HepG2 (cell line): Measurements from ENCODE around the gene ANKRD10. TPM values are rescaled to one million over a fixed set of nuclear protein-coding genes. Genes with fewer than 3 reads are reported as not detected.

ENCODE experiments used
- ATAC-seq: fragments of 200-7000 bp; cut with Tn5 transposase; 3 replicates; pipeline ENCODE4 v1.9.1; 2020; ENCODE audit warnings: mild to moderate bottlenecking, moderate library complexity
- BruUV-seq: library from RNA; stranded (reverse); fragments of 400-500 nt; replicated peaks from 2 replicates; lab custom pipeline; 2021; lab: Mats Ljungman, UMichigan
- CTCF ChIA-PET: fragments of 300-600 bp; formaldehyde crosslinking; extraction: SDS; loops from one replicate; lab custom pipeline; 2021; ENCODE audit warnings: low total read pairs, inconsistent platforms, low intra/inter-chr PET ratio; lab: Yijun Ruan, JAX
- POLR2A ChIA-PET: fragments of 350-600 bp; sonication (Branson Sonifier 250); formaldehyde crosslinking; loops from one replicate; lab custom pipeline; 2020; ENCODE audit warnings: antibody characterized with exemption, inconsistent platforms; lab: Yijun Ruan, JAX
- DNase-seq: peaks from one replicate; pipeline ENCODE4 v3.0.0-alpha.2; 2015; ENCODE audit warnings: low spot score
- FAIRE-seq: peaks from 3 replicates; lab custom pipeline; 2011; peaks lifted over from hg19 to GRCh38; lab: Jason Lieb, UNC
- H2AFZ ChIP-seq: one replicate; pipeline ENCODE4 v1.6.1; 2011; ENCODE audit warnings: low read length, inconsistent platforms
- H3K27ac ChIP-seq: fragments of 300-600 bp; 3 replicates; pipeline ENCODE4 v1.8.0; 2011; ENCODE audit warnings: mixed run types, mild to moderate bottlenecking, mixed read lengths, low read length, inconsistent platforms; ENCODE audit not compliant: insufficient read depth; ENCODE audit errors: extremely low read length
- H3K27me3 ChIP-seq, 2 experiments: fragments of 200-600 bp in 1 of 2; 2 replicates in 1 of 2; 3 replicates in 1 of 2; pipeline versions ENCODE4 v1.6.0 to v1.8.0; 2011; ENCODE audit warnings: low read length in 2 of 2, mild to moderate bottlenecking in 2 of 2, moderate library complexity in 2 of 2, inconsistent platforms in 1 of 2; ENCODE audit not compliant: insufficient read depth in 2 of 2, control insufficient read depth in 1 of 2
- H3K36me3 ChIP-seq, 2 experiments: fragments of 200-600 bp in 1 of 2; replicated peaks in 1 of 2; 2 replicates in 1 of 2; 3 replicates in 1 of 2; pipeline versions ENCODE4 v1.5.1 to v1.8.0; 2011; ENCODE audit warnings: low read length in 2 of 2, inconsistent platforms in 1 of 2; ENCODE audit not compliant: insufficient read depth in 2 of 2, control insufficient read depth in 1 of 2
- H3K4me1 ChIP-seq: 2 replicates; pipeline ENCODE4 v1.5.1; 2012; ENCODE audit warnings: low read length, inconsistent platforms; ENCODE audit not compliant: insufficient read depth
- H3K4me2 ChIP-seq: 2 replicates; pipeline ENCODE4 v1.6.0; 2011; ENCODE audit warnings: low read depth, low read length, inconsistent platforms
- H3K4me3 ChIP-seq, 3 experiments: fragments of 200-600 bp in 1 of 3; sonication (generic), shearing (Covaris generic) in 1 of 3; replicated peaks in 1 of 3; 2 replicates each; pipeline ENCODE4 v1.5.1; 2011 to 2016; ENCODE audit warnings: low read length in 3 of 3, inconsistent platforms in 2 of 3, low read depth in 2 of 3, mild to moderate bottlenecking in 2 of 3, control low read depth in 1 of 3, mixed read lengths in 1 of 3; ENCODE audit not compliant: insufficient read depth in 1 of 3
- H3K79me2 ChIP-seq: one replicate; pipeline ENCODE4 v1.6.1; 2011; ENCODE audit warnings: low read length, inconsistent platforms; ENCODE audit not compliant: insufficient read depth
- H3K9ac ChIP-seq: 2 replicates; pipeline ENCODE4 v1.6.0; 2011; ENCODE audit warnings: mild to moderate bottlenecking, low read depth, low read length, inconsistent platforms; ENCODE audit not compliant: insufficient read depth
- H3K9me3 ChIP-seq: 2 replicates; pipeline ENCODE4 v1.5.1; 2012; ENCODE audit warnings: mild to moderate bottlenecking, low read length
- H4K20me1 ChIP-seq: 2 replicates; pipeline ENCODE4 v1.6.0; 2011; ENCODE audit warnings: inconsistent platforms, mild to moderate bottlenecking, low read length, moderate library complexity; ENCODE audit not compliant: insufficient read depth
- AKAP8 ChIP-seq: sonication (generic); formaldehyde crosslinking; IDR thresholded peaks from 2 replicates; pipeline ENCODE4 v1.5.1; 2020; ENCODE audit warnings: mild to moderate bottlenecking, missing genetic modification reagents
- HOXA3 ChIP-seq: sonication (generic); formaldehyde crosslinking; IDR thresholded peaks from 2 replicates; pipeline ENCODE4 v1.5.0; 2020; ENCODE audit warnings: missing genetic modification reagents
- REXO4 ChIP-seq: sonication (generic); formaldehyde crosslinking; IDR thresholded peaks from 2 replicates; pipeline ENCODE4 v1.8.0; 2022; ENCODE audit warnings: missing genetic modification reagents, mild to moderate bottlenecking, borderline replicate concordance
- ZSCAN29 ChIP-seq: sonication (generic); formaldehyde crosslinking; conservative IDR thresholded peaks from 2 replicates; pipeline ENCODE4 v1.4.0; 2020; ENCODE audit warnings: mild to moderate bottlenecking, missing genetic modification reagents
- WGBS: methylation state at CpG from one replicate; pipeline ENCODE4 v1.1.6; 2017; ENCODE audit warnings: low lambda C conversion rate; 5-methylcytosine and 5-hydroxymethylcytosine counted together
- in situ Hi-C: cut with HindIII; loops from 2 replicates; pipeline ENCODE4 v1.10.0; 2017; ENCODE audit warnings: low pct_unique_long_range_greater_than_20kb; ENCODE audit not compliant: extremely low pct_ligation_motif_present
- intact Hi-C: fragments of 100-400 bp; cut with micrococcal nuclease; formaldehyde crosslinking; loops from one replicate; pipeline ENCODE4 v1.10.0; 2022; ENCODE audit not compliant: unreplicated experiment
- polyA plus RNA-seq, 8 experiments: library from polyadenylated mRNA; depleted of rRNA in 3 of 8; stranded (reverse) in 7 of 8; unstranded in 1 of 8; fragments of >200 nt; fragmentation: Illumina TruSeq in 4 of 8; extraction: Trizol in 4 of 8; gene quantifications; 2 replicates each; pipeline versions ENCODE4 v1.2.1 to v1.2.3, GENCODE V29; 2011 to 2016; ENCODE audit warnings: low read depth in 4 of 8, missing spikeins in 1 of 8, mixed read lengths in 1 of 8; ENCODE audit not compliant: insufficient read depth in 1 of 8
- total RNA-seq, 5 experiments: library from RNA; depleted of rRNA; stranded (reverse); fragments of >200 nt; fragmentation: Illumina TruSeq; extraction: Trizol; gene quantifications; 2 replicates each; pipeline ENCODE4 v1.2.3, GENCODE V29; 2016; ENCODE audit warnings: low read depth in 1 of 5
- TF ChIP-seq, protein P1 (sequence below): sonication (generic); formaldehyde crosslinking; IDR thresholded peaks from 2 replicates; pipeline ENCODE4 v1.4.0; 2020; ENCODE audit warnings: mild to moderate bottlenecking, missing genetic modification reagents
- TF ChIP-seq, protein P2 (sequence below): sonication (generic); formaldehyde crosslinking; IDR thresholded peaks from 2 replicates; pipeline ENCODE4 v1.8.1; 2023; ENCODE audit warnings: mild to moderate bottlenecking, inconsistent platforms, moderate library complexity, missing genetic modification reagents, borderline replicate concordance
- TF ChIP-seq, protein P3 (sequence below): sonication (generic); formaldehyde crosslinking; IDR thresholded peaks from 2 replicates; pipeline ENCODE4 v1.4.0; 2020; ENCODE audit warnings: mild to moderate bottlenecking, missing genetic modification reagents
- TF ChIP-seq, protein P4 (sequence below): sonication (generic); formaldehyde crosslinking; IDR thresholded peaks from 2 replicates; pipeline ENCODE4 v1.4.0; 2020; ENCODE audit warnings: missing genetic modification reagents, mild to moderate bottlenecking, borderline replicate concordance
- TF ChIP-seq, protein P5 (sequence below): sonication (generic); formaldehyde crosslinking; IDR thresholded peaks from 2 replicates; pipeline ENCODE4 v1.4.0; 2020; ENCODE audit warnings: missing genetic modification reagents
- TF ChIP-seq, protein P6 (sequence below): sonication (generic); formaldehyde crosslinking; IDR thresholded peaks from 2 replicates; pipeline ENCODE4 v1.8.0; 2022; ENCODE audit warnings: missing genetic modification reagents, mild to moderate bottlenecking, borderline replicate concordance

Gene ANKRD10
- total and polyA plus RNA-seq, 2 of the 13 experiments (the other 11 are each of a cell fraction or from before 2014, with no cell fraction given) = 108 to 115 TPM

DNA sequence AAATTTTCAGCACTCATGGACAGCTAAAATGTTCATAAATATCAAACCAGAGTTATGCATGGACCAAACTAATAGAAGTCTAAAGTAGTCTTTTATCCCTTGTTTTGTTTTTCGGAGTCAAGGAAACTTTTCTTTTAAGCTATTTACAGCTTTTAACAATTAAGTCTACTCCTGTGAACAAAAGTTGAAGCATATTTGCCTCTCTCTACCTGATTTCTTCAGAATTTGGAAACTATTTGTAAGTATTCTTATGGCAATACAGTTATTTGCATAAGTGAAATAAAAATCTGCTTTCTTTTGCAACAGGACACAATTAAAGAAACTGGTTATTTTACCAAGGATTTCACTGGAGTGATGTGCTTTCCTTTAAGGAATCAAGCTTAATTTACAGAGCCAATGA lies 47.1 kb upstream of the ANKRD10 start:
- intact Hi-C loops (no loop called here), in situ Hi-C loops (no loop called here)
- Histone ChIP-seq H3K36me3 (no peaks in the 10 kb centered on the region), H3K79me2 (no peaks in the 10 kb centered on the region), H3K27ac (no peak overlapping the region), H3K9me3 (no peaks in the 10 kb centered on the region), H3K9ac (no peak overlapping the region), H2AFZ (no peak overlapping the region), H4K20me1 (no peaks in the 10 kb centered on the region), H3K27me3 (no peaks in the 10 kb centered on the region; a peak in 1 of 5 replicates), H3K4me1 (peaks cover 10% of the 10 kb centered on the region; the same call in 1 of the 2 replicates), H3K4me3 (no peak overlapping the region), H3K4me2 (no peak overlapping the region)
- no peak for FAIRE-seq
- WGBS = 97% methylated on average over 1 of the region's 1 CpG
- POLR2A ChIA-PET = no interaction called here
- CTCF ChIA-PET = no interaction called here
- no peak for ATAC-seq
- no TSS peak for BruUV-seq
- no peak for DNase-seq
- TF ChIP-seq, protein P1, sequence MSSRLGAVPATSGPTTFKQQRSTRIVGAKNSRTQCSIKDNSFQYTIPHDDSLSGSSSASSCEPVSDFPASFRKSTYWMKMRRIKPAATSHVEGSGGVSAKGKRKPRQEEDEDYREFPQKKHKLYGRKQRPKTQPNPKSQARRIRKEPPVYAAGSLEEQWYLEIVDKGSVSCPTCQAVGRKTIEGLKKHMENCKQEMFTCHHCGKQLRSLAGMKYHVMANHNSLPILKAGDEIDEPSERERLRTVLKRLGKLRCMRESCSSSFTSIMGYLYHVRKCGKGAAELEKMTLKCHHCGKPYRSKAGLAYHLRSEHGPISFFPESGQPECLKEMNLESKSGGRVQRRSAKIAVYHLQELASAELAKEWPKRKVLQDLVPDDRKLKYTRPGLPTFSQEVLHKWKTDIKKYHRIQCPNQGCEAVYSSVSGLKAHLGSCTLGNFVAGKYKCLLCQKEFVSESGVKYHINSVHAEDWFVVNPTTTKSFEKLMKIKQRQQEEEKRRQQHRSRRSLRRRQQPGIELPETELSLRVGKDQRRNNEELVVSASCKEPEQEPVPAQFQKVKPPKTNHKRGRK (CRISPR knock-in tag) = no peak
- TF ChIP-seq, protein P2, sequence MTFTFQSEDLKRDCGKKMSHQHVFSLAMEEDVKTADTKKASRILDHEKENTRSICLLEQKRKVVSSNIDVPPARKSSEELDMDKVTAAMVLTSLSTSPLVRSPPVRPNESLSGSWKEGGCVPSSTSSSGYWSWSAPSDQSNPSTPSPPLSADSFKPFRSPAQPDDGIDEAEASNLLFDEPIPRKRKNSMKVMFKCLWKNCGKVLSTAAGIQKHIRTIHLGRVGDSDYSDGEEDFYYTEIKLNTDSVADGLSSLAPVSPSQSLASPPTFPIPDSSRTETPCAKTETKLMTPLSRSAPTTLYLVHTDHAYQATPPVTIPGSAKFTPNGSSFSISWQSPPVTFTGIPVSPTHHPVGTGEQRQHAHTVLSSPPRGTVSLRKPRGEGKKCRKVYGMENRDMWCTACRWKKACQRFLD (CRISPR knock-in tag) = no peak
- no peak for TF ChIP-seq HOXA3 (CRISPR knock-in tag)
- TF ChIP-seq, protein P3, sequence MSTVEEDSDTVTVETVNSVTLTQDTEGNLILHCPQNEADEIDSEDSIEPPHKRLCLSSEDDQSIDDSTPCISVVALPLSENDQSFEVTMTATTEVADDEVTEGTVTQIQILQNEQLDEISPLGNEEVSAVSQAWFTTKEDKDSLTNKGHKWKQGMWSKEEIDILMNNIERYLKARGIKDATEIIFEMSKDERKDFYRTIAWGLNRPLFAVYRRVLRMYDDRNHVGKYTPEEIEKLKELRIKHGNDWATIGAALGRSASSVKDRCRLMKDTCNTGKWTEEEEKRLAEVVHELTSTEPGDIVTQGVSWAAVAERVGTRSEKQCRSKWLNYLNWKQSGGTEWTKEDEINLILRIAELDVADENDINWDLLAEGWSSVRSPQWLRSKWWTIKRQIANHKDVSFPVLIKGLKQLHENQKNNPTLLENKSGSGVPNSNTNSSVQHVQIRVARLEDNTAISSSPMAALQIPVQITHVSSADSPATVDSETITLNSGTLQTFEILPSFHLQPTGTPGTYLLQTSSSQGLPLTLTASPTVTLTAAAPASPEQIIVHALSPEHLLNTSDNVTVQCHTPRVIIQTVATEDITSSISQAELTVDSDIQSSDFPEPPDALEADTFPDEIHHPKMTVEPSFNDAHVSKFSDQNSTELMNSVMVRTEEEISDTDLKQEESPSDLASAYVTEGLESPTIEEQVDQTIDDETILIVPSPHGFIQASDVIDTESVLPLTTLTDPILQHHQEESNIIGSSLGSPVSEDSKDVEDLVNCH = no peak
- TF ChIP-seq AKAP8 (CRISPR knock-in tag) = no peak
- TF ChIP-seq, protein P4, sequence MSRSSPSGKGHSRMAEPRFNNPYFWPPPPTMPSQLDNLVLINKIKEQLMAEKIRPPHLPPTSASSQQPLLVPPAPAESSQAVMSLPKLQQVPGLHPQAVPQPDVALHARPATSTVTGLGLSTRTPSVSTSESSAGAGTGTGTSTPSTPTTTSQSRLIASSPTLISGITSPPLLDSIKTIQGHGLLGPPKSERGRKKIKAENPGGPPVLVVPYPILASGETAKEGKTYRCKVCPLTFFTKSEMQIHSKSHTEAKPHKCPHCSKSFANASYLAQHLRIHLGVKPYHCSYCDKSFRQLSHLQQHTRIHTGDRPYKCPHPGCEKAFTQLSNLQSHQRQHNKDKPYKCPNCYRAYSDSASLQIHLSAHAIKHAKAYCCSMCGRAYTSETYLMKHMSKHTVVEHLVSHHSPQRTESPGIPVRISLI = no peak
- TF ChIP-seq REXO4 (CRISPR knock-in tag) = no peak
- TF ChIP-seq, protein P5, sequence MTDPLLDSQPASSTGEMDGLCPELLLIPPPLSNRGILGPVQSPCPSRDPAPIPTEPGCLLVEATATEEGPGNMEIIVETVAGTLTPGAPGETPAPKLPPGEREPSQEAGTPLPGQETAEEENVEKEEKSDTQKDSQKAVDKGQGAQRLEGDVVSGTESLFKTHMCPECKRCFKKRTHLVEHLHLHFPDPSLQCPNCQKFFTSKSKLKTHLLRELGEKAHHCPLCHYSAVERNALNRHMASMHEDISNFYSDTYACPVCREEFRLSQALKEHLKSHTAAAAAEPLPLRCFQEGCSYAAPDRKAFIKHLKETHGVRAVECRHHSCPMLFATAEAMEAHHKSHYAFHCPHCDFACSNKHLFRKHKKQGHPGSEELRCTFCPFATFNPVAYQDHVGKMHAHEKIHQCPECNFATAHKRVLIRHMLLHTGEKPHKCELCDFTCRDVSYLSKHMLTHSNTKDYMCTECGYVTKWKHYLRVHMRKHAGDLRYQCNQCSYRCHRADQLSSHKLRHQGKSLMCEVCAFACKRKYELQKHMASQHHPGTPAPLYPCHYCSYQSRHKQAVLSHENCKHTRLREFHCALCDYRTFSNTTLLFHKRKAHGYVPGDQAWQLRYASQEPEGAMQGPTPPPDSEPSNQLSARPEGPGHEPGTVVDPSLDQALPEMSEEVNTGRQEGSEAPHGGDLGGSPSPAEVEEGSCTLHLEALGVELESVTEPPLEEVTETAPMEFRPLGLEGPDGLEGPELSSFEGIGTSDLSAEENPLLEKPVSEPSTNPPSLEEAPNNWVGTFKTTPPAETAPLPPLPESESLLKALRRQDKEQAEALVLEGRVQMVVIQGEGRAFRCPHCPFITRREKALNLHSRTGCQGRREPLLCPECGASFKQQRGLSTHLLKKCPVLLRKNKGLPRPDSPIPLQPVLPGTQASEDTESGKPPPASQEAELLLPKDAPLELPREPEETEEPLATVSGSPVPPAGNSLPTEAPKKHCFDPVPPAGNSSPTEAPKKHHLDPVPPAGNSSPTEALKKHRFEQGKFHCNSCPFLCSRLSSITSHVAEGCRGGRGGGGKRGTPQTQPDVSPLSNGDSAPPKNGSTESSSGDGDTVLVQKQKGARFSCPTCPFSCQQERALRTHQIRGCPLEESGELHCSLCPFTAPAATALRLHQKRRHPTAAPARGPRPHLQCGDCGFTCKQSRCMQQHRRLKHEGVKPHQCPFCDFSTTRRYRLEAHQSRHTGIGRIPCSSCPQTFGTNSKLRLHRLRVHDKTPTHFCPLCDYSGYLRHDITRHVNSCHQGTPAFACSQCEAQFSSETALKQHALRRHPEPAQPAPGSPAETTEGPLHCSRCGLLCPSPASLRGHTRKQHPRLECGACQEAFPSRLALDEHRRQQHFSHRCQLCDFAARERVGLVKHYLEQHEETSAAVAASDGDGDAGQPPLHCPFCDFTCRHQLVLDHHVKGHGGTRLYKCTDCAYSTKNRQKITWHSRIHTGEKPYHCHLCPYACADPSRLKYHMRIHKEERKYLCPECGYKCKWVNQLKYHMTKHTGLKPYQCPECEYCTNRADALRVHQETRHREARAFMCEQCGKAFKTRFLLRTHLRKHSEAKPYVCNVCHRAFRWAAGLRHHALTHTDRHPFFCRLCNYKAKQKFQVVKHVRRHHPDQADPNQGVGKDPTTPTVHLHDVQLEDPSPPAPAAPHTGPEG = no peak
- TF ChIP-seq, protein P6, sequence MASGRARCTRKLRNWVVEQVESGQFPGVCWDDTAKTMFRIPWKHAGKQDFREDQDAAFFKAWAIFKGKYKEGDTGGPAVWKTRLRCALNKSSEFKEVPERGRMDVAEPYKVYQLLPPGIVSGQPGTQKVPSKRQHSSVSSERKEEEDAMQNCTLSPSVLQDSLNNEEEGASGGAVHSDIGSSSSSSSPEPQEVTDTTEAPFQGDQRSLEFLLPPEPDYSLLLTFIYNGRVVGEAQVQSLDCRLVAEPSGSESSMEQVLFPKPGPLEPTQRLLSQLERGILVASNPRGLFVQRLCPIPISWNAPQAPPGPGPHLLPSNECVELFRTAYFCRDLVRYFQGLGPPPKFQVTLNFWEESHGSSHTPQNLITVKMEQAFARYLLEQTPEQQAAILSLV (CRISPR knock-in tag) = no peak
- TF ChIP-seq ZSCAN29 (CRISPR knock-in tag) = no peak
